ENCODE results near the gene TNFRSF1A. TPM values are rescaled to one million over a fixed set of nuclear protein-coding genes. Genes with fewer than 3 reads are reported as not detected.
A peak's percentile ranks its signal among the peaks of the same experiment; 100 is the strongest.

The TNFRSF1A gene
- total and polyA plus RNA-seq, 2 of the 13 experiments (the other 11 are each of a cell fraction or from before 2014, with no cell fraction given): 41.5 to 61.2 TPM

DNA sequence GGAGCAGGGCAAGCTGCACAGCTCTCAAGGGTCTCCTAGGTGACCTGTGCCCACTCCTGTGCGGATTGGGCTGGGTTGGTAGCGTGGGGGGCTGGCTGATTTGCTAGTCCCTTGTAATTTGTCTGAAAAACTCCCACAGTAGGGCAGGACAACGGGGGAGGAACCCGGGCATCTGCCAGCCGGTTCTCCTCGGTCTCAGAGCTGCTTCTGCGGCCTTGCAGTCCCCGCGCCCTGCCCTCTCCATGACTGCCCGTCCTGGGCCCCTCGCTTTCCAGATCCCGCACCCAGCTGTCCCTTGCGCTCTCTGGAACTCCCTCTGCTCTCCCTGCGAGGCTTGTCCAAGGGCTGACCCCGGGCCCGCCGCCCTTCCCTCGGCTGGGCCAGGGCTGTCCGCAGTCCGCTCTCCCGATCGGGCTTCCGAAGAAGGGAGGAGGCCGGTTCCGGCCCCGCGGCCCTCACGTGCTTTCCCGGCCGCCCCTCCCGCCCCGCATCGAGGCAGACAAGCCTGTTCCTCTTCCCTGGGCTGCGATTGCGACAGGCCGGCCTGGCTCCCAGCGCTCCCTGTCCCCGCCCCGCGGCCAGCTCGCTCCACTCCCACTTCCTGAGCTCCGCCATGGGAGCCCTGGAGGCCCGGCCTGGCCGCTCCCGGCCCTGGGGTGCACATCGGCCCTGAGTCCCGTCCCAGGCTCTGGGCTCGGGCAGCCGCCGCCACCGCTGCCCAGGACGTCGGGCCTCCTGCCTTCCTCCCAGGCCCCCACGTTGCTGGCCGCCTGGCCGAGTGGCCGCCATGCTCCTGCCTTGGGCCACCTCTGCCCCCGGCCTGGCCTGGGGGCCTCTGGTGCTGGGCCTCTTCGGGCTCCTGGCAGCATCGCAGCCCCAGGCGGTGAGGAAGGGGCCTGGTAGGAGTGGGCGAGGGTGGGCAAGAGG lies 42.0 kb upstream of the TNFRSF1A start, which contains the start of gene LTBR (continued):
- TF ChIP-seq, protein P1, sequence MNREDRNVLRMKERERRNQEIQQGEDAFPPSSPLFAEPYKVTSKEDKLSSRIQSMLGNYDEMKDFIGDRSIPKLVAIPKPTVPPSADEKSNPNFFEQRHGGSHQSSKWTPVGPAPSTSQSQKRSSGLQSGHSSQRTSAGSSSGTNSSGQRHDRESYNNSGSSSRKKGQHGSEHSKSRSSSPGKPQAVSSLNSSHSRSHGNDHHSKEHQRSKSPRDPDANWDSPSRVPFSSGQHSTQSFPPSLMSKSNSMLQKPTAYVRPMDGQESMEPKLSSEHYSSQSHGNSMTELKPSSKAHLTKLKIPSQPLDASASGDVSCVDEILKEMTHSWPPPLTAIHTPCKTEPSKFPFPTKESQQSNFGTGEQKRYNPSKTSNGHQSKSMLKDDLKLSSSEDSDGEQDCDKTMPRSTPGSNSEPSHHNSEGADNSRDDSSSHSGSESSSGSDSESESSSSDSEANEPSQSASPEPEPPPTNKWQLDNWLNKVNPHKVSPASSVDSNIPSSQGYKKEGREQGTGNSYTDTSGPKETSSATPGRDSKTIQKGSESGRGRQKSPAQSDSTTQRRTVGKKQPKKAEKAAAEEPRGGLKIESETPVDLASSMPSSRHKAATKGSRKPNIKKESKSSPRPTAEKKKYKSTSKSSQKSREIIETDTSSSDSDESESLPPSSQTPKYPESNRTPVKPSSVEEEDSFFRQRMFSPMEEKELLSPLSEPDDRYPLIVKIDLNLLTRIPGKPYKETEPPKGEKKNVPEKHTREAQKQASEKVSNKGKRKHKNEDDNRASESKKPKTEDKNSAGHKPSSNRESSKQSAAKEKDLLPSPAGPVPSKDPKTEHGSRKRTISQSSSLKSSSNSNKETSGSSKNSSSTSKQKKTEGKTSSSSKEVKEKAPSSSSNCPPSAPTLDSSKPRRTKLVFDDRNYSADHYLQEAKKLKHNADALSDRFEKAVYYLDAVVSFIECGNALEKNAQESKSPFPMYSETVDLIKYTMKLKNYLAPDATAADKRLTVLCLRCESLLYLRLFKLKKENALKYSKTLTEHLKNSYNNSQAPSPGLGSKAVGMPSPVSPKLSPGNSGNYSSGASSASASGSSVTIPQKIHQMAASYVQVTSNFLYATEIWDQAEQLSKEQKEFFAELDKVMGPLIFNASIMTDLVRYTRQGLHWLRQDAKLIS (CRISPR knock-in tag; IDR thresholded peaks at IDR 0.05): peak; percentile 61; the same call in 1 of the 2 replicates
- TF ChIP-seq NR1H2 (CRISPR knock-in tag; IDR thresholded peaks at IDR 0.05; ENCODE audit: borderline replicate concordance, low read depth): 0 out of 2 replicates have a peak, but pooled peaks have one; percentile 60
- no peak for TF ChIP-seq FIP1L1 (IDR thresholded peaks at IDR 0.05; ENCODE audit: borderline replicate concordance, insufficient read depth, low read depth, low read length)
- TF ChIP-seq PHF8 (CRISPR knock-in tag; IDR thresholded peaks at IDR 0.05): peak; percentile 87
- TF ChIP-seq ZFP90 (CRISPR knock-in tag; IDR thresholded peaks at IDR 0.05; ENCODE audit: borderline replicate concordance): peak; percentile 56; the same call in 1 of the 2 replicates
- peak; percentile 83 for TF ChIP-seq KAT8 (CRISPR knock-in tag; IDR thresholded peaks at IDR 0.05)
- TF ChIP-seq NR3C1 (CRISPR knock-in tag; IDR thresholded peaks at IDR 0.05): no peak
- TF ChIP-seq ZNF33B (CRISPR knock-in tag; IDR thresholded peaks at IDR 0.05): peak; percentile 78; the same call in 1 of the 2 replicates
- TF ChIP-seq ZNF569 (CRISPR knock-in tag; IDR thresholded peaks at IDR 0.05; ENCODE audit: borderline replicate concordance): 0 out of 2 replicates have a peak, but pooled peaks have one; percentile 70
- TF ChIP-seq ZNF451 (CRISPR knock-in tag; IDR thresholded peaks at IDR 0.05): peak; percentile 88; the same call in 1 of the 2 replicates
- TF ChIP-seq RNF2 (conservative IDR thresholded peaks at IDR 0.05; ENCODE audit: low read depth): peak; percentile 73
- TF ChIP-seq GABPA (IDR thresholded peaks at IDR 0.05; ENCODE audit: low read depth, low read length): peak; percentile 38
- TF ChIP-seq GABPA (CRISPR knock-in tag; IDR thresholded peaks at IDR 0.05; ENCODE audit: low read depth): peak; percentile 60; the same call in 1 of the 2 replicates
- TF ChIP-seq, protein P2, sequence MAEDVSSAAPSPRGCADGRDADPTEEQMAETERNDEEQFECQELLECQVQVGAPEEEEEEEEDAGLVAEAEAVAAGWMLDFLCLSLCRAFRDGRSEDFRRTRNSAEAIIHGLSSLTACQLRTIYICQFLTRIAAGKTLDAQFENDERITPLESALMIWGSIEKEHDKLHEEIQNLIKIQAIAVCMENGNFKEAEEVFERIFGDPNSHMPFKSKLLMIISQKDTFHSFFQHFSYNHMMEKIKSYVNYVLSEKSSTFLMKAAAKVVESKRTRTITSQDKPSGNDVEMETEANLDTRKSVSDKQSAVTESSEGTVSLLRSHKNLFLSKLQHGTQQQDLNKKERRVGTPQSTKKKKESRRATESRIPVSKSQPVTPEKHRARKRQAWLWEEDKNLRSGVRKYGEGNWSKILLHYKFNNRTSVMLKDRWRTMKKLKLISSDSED (CRISPR knock-in tag; IDR thresholded peaks at IDR 0.05): peak; percentile 88
- TF ChIP-seq, protein P3, sequence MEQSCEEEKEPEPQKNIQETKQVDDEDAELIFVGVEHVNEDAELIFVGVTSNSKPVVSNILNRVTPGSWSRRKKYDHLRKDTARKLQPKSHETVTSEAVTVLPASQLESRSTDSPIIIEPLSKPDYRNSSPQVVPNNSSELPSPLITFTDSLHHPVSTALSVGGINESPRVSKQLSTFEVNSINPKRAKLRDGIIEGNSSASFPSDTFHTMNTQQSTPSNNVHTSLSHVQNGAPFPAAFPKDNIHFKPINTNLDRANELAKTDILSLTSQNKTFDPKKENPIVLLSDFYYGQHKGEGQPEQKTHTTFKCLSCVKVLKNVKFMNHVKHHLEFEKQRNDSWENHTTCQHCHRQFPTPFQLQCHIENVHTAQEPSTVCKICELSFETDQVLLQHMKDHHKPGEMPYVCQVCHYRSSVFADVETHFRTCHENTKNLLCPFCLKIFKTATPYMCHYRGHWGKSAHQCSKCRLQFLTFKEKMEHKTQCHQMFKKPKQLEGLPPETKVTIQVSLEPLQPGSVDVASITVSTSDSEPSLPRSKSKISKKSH (CRISPR knock-in tag; IDR thresholded peaks at IDR 0.05; ENCODE audit: borderline replicate concordance): peak; percentile 55; the same call in 1 of the 2 replicates
- peak; percentile 88 for TF ChIP-seq ZNF317 (CRISPR knock-in tag; IDR thresholded peaks at IDR 0.05)
- TF ChIP-seq, protein P4, sequence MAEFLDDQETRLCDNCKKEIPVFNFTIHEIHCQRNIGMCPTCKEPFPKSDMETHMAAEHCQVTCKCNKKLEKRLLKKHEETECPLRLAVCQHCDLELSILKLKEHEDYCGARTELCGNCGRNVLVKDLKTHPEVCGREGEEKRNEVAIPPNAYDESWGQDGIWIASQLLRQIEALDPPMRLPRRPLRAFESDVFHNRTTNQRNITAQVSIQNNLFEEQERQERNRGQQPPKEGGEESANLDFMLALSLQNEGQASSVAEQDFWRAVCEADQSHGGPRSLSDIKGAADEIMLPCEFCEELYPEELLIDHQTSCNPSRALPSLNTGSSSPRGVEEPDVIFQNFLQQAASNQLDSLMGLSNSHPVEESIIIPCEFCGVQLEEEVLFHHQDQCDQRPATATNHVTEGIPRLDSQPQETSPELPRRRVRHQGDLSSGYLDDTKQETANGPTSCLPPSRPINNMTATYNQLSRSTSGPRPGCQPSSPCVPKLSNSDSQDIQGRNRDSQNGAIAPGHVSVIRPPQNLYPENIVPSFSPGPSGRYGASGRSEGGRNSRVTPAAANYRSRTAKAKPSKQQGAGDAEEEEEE (CRISPR knock-in tag; IDR thresholded peaks at IDR 0.05; ENCODE audit: borderline replicate concordance): 0 out of 2 replicates have a peak, but pooled peaks have one; percentile 57
- no peak for TF ChIP-seq PHB2 (IDR thresholded peaks at IDR 0.05; ENCODE audit: partially characterized antibody)
- peak; percentile 68 for TF ChIP-seq POGZ (CRISPR knock-in tag; IDR thresholded peaks at IDR 0.05)
